ENCODE measurements around the gene CRAT.

The CRAT gene

DNA sequence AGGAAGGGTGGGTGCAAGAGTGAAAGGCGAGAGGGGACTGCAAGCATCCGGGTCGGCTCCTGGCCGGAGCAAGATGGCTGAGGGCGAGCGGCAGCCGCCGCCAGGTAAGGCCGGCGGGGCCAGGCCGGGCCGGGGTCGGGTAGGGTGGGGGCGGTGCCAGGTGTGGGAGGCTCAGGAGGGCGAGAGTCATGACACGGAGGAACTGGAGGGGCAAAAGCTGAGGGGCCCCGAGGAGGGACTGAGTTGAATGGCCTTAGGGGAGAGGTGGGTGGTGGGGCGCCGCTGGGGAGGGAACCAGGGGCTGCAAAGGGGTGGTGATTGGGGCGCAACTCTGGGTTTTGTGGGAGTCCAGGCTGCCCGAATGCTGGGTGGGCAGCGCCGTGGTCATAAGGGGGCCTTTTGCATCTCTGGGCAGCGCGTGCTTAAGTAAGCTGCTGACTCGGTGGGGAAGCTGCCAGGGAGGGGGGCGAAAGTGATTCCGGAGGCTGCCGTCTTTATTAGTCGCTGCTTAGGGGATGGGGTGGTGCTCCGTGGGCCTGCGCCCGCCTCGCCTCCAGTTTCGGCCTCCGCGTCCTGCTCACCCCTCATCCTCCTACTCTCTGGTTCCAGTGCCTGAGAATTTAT, 1.0 kb upstream of the CRAT start:
- peak; percentile 51 for DNase-seq (ENCODE audit: low read depth)
- TF ChIP-seq, protein P1, sequence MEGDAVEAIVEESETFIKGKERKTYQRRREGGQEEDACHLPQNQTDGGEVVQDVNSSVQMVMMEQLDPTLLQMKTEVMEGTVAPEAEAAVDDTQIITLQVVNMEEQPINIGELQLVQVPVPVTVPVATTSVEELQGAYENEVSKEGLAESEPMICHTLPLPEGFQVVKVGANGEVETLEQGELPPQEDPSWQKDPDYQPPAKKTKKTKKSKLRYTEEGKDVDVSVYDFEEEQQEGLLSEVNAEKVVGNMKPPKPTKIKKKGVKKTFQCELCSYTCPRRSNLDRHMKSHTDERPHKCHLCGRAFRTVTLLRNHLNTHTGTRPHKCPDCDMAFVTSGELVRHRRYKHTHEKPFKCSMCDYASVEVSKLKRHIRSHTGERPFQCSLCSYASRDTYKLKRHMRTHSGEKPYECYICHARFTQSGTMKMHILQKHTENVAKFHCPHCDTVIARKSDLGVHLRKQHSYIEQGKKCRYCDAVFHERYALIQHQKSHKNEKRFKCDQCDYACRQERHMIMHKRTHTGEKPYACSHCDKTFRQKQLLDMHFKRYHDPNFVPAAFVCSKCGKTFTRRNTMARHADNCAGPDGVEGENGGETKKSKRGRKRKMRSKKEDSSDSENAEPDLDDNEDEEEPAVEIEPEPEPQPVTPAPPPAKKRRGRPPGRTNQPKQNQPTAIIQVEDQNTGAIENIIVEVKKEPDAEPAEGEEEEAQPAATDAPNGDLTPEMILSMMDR (conservative IDR thresholded peaks at IDR 0.05; ENCODE audit: control insufficient read depth, insufficient read depth, low read depth, low read length) = no peak
- H3K4me3 ChIP-seq (ENCODE audit: control insufficient read depth, low read depth, low read length) = peak overlapping the region; percentile 86

DNA sequence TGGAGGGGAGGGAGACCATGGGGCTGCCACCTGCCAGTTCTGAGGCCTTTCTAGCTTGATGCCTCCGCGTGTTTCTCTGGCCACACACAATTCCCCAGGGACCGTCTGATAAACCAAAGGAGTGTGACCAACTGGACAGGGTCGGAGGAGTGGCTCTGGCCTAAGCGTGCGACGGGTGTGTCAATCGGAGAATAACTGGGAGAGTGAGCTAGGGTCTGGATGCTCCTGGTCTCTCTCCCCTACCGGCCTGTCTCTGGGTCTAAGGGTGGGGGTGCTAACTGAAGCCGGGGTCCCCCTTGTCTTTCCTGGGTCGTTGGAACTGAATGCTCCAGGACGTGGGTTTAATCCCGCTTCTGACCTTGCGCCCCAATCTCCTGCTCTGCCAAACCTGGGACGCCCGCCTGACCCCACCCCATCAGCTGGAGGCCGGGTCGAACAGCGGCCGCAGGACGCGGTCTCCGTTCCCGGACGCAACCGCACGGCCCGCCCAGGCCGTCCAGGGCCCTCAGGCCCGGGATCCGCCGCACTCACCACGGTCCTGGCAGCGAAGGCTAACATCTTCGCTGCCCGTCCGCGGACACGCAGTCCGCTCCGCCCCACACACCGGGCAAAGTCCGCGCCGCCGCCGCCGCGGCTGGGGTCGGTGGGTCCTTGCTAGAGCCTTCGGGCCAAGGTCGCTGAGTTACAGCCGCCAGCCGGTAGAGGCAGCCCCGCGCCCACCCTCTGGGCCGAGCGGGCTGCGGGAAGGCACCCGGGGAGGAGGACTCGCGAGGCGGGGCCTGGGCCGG, 447 bp downstream of the CRAT start:
- DNase-seq (ENCODE audit: low read depth) = peak; percentile 28
- TF ChIP-seq, protein P1 (conservative IDR thresholded peaks at IDR 0.05; ENCODE audit: control insufficient read depth, insufficient read depth, low read depth, low read length) = no peak
- peak overlapping the region; percentile 65 for H3K4me3 ChIP-seq (ENCODE audit: control insufficient read depth, low read depth, low read length)

DNA sequence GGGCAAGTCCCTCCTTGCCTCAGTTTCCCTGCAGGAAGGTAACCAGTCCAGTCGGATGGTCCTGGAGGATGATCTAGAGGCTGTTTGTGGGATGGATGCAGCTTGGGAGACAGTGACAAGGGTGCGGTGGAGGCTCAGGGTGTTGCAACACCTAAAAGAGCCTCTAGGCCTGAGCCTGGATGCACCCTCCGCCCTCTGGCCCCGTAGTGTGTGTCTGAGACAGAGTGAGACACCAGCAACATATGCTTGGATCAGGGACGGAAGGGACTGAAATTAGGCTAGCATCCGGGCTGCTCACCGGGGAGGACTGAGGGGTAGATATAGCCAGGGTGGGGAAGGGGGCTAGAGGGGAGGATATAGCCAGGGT, 1.1 kb downstream of the CRAT start:
- peak overlapping the region; percentile 65 for H3K4me3 ChIP-seq (ENCODE audit: control insufficient read depth, low read depth, low read length)
- peak; percentile 63 for DNase-seq (ENCODE audit: low read depth)
- TF ChIP-seq, protein P1 (conservative IDR thresholded peaks at IDR 0.05; ENCODE audit: control insufficient read depth, insufficient read depth, low read depth, low read length) = no peak

DNA sequence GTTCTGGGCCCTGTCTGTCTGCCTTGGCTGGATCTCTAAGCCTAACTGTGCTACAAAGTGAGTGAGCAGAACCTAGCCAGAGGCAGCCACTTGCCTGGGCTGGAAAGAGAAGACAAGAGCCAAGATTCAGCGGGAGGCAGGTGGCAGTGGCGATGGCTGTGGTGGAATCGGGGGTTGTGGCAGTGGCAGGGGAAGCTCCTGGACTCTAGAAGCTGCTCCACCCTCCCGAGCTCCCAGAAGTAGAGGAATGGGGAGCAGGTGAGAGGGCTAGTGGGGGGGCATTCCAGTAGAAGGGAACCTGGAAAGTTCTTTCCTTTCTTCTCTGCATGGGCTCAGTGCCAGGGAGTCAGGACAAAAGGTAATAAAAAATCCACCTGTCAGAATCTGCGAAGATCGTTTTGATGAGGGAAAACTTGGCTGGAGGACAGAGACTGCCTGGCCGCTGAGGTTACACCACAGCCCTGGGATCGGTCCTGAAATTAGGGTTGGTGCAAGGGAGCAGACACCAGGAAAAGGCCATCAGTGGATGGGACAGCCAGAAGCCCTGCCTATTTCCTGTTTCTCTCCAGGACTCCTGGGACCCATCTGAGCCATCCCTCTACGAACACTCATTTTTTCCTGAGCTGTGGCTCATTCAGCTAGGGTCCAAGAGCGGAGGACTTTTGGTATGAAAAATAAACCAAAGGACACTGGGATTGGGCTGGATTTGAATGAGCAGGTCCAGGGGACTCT, 1.6 kb downstream of the CRAT start:
- no peak overlapping the region for H3K4me3 ChIP-seq (ENCODE audit: control insufficient read depth, low read depth, low read length)
- TF ChIP-seq, protein P1 (conservative IDR thresholded peaks at IDR 0.05; ENCODE audit: control insufficient read depth, insufficient read depth, low read depth, low read length) = no peak
- DNase-seq (ENCODE audit: low read depth) = no peak

DNA sequence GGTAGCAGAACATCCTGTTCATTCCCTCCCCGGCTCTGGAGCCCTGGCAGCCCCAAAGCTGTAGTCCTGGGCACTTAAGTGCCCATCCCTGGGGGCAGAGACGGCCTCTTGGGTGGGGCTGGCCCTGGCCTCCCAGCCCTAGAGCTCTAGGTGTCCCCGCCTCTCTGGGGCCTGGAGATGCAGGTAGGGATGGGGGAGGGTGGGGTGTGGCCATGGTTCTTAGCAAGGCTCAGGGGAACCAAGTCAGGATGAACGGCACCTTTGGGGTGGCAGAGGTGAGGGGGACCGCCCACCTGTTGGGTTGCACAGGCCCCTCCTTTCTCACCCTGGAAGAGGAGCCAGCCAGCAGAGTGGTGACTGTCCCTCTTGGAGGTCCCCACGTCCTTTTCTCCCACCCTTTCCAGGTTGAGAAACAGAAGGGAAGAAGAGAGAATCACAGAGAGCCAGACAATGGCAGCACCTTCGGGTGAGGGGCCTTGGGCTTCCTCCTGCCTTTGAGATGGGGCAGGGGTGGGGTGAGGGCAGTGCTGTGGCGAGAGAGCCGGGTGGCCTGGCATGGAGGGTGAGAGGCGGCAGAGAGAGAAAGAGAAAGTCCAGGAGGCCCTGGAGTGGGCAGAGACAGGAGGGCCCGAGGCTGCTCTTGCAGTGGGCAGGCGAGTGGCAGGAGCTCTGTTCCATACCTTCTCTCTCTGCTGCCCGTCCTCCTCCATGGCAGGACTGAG, 2.3 kb downstream of the CRAT start:
- no peak for DNase-seq (ENCODE audit: low read depth)
- TF ChIP-seq, protein P1 (conservative IDR thresholded peaks at IDR 0.05; ENCODE audit: control insufficient read depth, insufficient read depth, low read depth, low read length) = no peak
- H3K4me3 ChIP-seq (ENCODE audit: control insufficient read depth, low read depth, low read length) = no peak overlapping the region

DNA sequence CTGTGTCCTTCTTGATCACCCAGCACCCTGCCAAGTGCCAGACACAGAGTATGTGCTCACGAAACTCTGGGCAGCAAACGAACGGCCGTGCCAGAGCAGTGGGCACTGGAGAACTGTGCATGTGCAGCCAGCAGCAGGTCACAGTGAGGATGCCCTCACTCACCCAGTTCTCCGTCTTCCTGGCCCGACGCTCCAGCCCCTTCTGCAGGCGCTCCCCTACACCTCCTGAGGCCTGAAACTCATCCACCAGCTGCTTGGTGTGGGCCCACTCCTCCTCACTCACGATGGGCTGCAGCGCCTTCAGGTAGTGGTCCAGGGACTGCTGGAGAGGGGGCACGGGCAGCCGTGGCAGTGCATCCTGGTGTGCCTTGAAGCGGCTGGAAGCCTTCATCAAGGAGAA, 2.9 kb downstream of the CRAT start:
- DNase-seq (ENCODE audit: low read depth) = no peak
- TF ChIP-seq, protein P1 (conservative IDR thresholded peaks at IDR 0.05; ENCODE audit: control insufficient read depth, insufficient read depth, low read depth, low read length) = no peak
- no peak overlapping the region for H3K4me3 ChIP-seq (ENCODE audit: control insufficient read depth, low read depth, low read length)
